ENCODE results near the gene SAP30. TPM values are rescaled to one million over a fixed set of nuclear protein-coding genes. Genes with fewer than 3 reads are reported as not detected.
A peak's percentile ranks its signal among the peaks of the same experiment; 100 is the strongest.

Gene SAP30
- polyA plus RNA-seq, 1 experiment, result 22.7 TPM

GRCh38 chr4:173332021-173332487, 38.7 kb upstream of the SAP30 start:
- CTCF ChIA-PET, result interaction anchor here (1.0 to 4.1 kb wide), 6 partner anchors 13 to 89 kb away, joined by 3 to 20 read pairs (median 6); no protein-coding TSS in a partner anchor
- POLR2A ChIA-PET, result interaction anchor here (0.6 to 4.0 kb wide), 2 partner anchors 38 to 89 kb away, joined by 13 to 121 read pairs; partner anchors contain the start of gene SAP30
- Histone ChIP-seq H3K27ac (ENCODE audit: low read depth, low read length) (no peak overlapping the region), H3K4me3 (ENCODE audit: low read depth, low read length) (peak overlapping the region; percentile 90), H3K9me3 (ENCODE audit: control insufficient read depth, insufficient read depth, low read length) (peaks cover 4% of the 10 kb centered on the region; the same call in 1 of the 2 replicates), H3K27me3 (ENCODE audit: control insufficient read depth, insufficient read depth, low read length) (no peaks in the 10 kb centered on the region)
- TF ChIP-seq CTCF (IDR thresholded peaks at IDR 0.05; ENCODE audit: low read depth, low read length), result no peak
- no peak for DNase-seq (ENCODE audit: low read depth, low spot score)

GRCh38 chr4:173332963-173333657, 37.6 kb upstream of the SAP30 start:
- Histone ChIP-seq H3K27ac (ENCODE audit: low read depth, low read length) (no peak overlapping the region), H3K9me3 (ENCODE audit: control insufficient read depth, insufficient read depth, low read length) (peaks cover 4% of the 10 kb centered on the region; the same call in 1 of the 2 replicates), H3K4me3 (ENCODE audit: low read depth, low read length) (peak overlapping the region; percentile 90), H3K27me3 (ENCODE audit: control insufficient read depth, insufficient read depth, low read length) (no peaks in the 10 kb centered on the region)
- DNase-seq (ENCODE audit: low read depth, low spot score), result no peak
- ChIA-PET POLR2A (interaction anchor here (0.8 to 4.0 kb wide), 5 partner anchors 12 to 88 kb away, joined by 3 to 121 read pairs (median 10); partner anchors contain the start of gene SAP30), CTCF (interaction anchor here (1.0 to 4.1 kb wide), 4 partner anchors 14 to 87 kb away, joined by 3 to 20 read pairs (median 7); no protein-coding TSS in a partner anchor)
- no peak for TF ChIP-seq CTCF (IDR thresholded peaks at IDR 0.05; ENCODE audit: low read depth, low read length)

GRCh38 chr4:173333658-173334084, 37.1 kb upstream of the SAP30 start:
- POLR2A ChIA-PET, result interaction anchor here (0.6 to 4.0 kb wide), 10 partner anchors 12 to 105 kb away, joined by 3 to 121 read pairs (median 5); partner anchors contain the start of gene SAP30

GRCh38 chr4:173334085-173334890, 36.5 kb upstream of the SAP30 start, which contains the start of gene HMGB2:
Gene HMGB2 (minus strand): TSS chr4:173334358. CDS start chr4:173333649, 709 bp downstream.
- H3K27me3 ChIP-seq (ENCODE audit: control insufficient read depth, insufficient read depth, low read length), result no peaks in the 10 kb centered on the region
- CTCF ChIA-PET, result interaction anchor here (1.0 to 2.3 kb wide), 6 partner anchors 15 to 86 kb away, joined by 4 to 9 read pairs (median 4); partner anchors contain the start of gene SAP30
- POLR2A ChIA-PET, result interaction anchor here (0.6 to 4.0 kb wide), 17 partner anchors 12 to 484 kb away, joined by 3 to 121 read pairs (median 3); partner anchors contain the start of gene SAP30

More at GRCh38 chr4:173333658-173334084, 37.1 kb upstream of the SAP30 start:
- Histone ChIP-seq H3K9me3 (ENCODE audit: control insufficient read depth, insufficient read depth, low read length) (peaks cover 4% of the 10 kb centered on the region; the same call in 1 of the 2 replicates), H3K27ac (ENCODE audit: low read depth, low read length) (peak overlapping the region; percentile 98), H3K4me3 (ENCODE audit: low read depth, low read length) (peak overlapping the region; percentile 90), H3K27me3 (ENCODE audit: control insufficient read depth, insufficient read depth, low read length) (no peaks in the 10 kb centered on the region)
- no peak for DNase-seq (ENCODE audit: low read depth, low spot score)
- CTCF ChIA-PET, result interaction anchor here (1.0 to 4.1 kb wide), 3 partner anchors 14 to 87 kb away, joined by 4 to 20 read pairs (median 9); no protein-coding TSS in a partner anchor
- TF ChIP-seq CTCF (IDR thresholded peaks at IDR 0.05; ENCODE audit: low read depth, low read length), result no peak

More at GRCh38 chr4:173334085-173334890, 36.5 kb upstream of the SAP30 start, which contains the start of gene HMGB2:
- H3K4me3 ChIP-seq (ENCODE audit: low read depth, low read length), result peak within 1 kb of the TSS; percentile 90
- TF ChIP-seq CTCF (IDR thresholded peaks at IDR 0.05; ENCODE audit: low read depth, low read length), result no peak
- H3K9me3 ChIP-seq (ENCODE audit: control insufficient read depth, insufficient read depth, low read length), result peaks cover 4% of the 10 kb centered on the region; the same call in 1 of the 2 replicates
- DNase-seq (ENCODE audit: low read depth, low spot score), result peak; percentile 100
- peak within 1 kb of the TSS; percentile 98 for H3K27ac ChIP-seq (ENCODE audit: low read depth, low read length)
